GM12878 (cell line): ENCODE data around the gene CD276.

Source experiments
- CHD2 ChIP-seq: IDR thresholded peaks from 2 replicates; pipeline ENCODE4 v1.6.1; 2011; ENCODE audit warnings: low read depth, low read length, improper control_type of control experiment, borderline replicate concordance
- CREM ChIP-seq: IDR thresholded peaks from 2 replicates; pipeline ENCODE4 v1.6.1; 2014; ENCODE audit warnings: antibody characterized with exemption, low read depth
- JUNB ChIP-seq: IDR thresholded peaks from 2 replicates; pipeline ENCODE4 v1.6.1; 2016; ENCODE audit warnings: antibody characterized with exemption, mild to moderate bottlenecking
- MYC ChIP-seq: IDR thresholded peaks from 2 replicates; pipeline ENCODE4 v1.6.1; 2011; ENCODE audit warnings: mild to moderate bottlenecking, low read length, moderate library complexity, inconsistent platforms; ENCODE audit not compliant: insufficient read depth, insufficient replicate concordance, insufficient read length, severe bottlenecking
- RFX5 ChIP-seq: IDR thresholded peaks from 2 replicates; pipeline ENCODE4 v1.6.1; 2011; ENCODE audit warnings: low read depth, low read length, improper control_type of control experiment
- TF ChIP-seq, protein P1 (sequence below), 3 experiments: IDR thresholded peaks in 2 of 3; conservative IDR thresholded peaks in 1 of 3; 2 replicates each; pipeline ENCODE4 v1.5.1; 2011; ENCODE audit warnings: low read depth in 3 of 3, low read length in 3 of 3, mild to moderate bottlenecking in 3 of 3, control low read depth in 2 of 3, moderate library complexity in 2 of 3, inconsistent platforms in 1 of 3, mixed read lengths in 1 of 3; ENCODE audit not compliant: control insufficient read depth in 2 of 3, insufficient read depth in 1 of 3; ENCODE audit errors: extremely low read depth in 1 of 3

DNA sequence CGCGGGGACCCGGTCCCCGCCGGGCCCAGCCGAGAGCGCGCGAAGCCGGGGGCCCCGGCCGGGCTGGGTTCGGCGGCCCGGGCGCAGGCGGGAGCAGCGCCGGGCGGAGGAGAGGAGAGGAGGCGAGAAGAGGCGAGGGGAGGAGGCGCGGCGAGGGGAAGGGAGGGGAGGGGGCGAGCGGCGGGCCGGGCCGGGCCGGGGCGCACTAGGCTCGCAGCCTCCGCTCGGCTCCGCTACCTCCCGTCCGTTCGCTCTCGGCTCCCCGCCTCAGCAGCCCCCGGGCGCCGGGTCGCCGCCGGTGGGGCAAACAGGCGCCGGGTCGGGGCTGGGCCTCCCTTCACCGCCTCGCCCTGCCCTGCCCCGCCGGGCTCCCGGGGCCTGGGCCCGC lies 68.6 kb downstream of the CD276 start:
- TF ChIP-seq, protein P1, sequence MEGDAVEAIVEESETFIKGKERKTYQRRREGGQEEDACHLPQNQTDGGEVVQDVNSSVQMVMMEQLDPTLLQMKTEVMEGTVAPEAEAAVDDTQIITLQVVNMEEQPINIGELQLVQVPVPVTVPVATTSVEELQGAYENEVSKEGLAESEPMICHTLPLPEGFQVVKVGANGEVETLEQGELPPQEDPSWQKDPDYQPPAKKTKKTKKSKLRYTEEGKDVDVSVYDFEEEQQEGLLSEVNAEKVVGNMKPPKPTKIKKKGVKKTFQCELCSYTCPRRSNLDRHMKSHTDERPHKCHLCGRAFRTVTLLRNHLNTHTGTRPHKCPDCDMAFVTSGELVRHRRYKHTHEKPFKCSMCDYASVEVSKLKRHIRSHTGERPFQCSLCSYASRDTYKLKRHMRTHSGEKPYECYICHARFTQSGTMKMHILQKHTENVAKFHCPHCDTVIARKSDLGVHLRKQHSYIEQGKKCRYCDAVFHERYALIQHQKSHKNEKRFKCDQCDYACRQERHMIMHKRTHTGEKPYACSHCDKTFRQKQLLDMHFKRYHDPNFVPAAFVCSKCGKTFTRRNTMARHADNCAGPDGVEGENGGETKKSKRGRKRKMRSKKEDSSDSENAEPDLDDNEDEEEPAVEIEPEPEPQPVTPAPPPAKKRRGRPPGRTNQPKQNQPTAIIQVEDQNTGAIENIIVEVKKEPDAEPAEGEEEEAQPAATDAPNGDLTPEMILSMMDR (IDR thresholded peaks at IDR 0.05 in 2 of 3, conservative IDR thresholded peaks at IDR 0.05 in 1 of 3; ENCODE audit: control insufficient read depth in 2 of 3, extremely low read depth in 1 of 3, insufficient read depth in 1 of 3, low read depth in 3 of 3, low read length in 3 of 3) = no peak
- TF ChIP-seq MYC (no peak), JUNB (no peak), CHD2 (no peak), CREM (no peak), RFX5 (no peak)
